Measurements from ENCODE around the gene SNX4. TPM values are rescaled to one million over a fixed set of nuclear protein-coding genes. Genes with fewer than 3 reads are reported as not detected.

The SNX4 gene
- total and polyA plus RNA-seq, 2 of the 4 experiments (the other 2 are of a cell fraction), result 10.7 to 25.6 TPM

GRCh38 chr3:125507128-125507527 lies 12.9 kb downstream of the SNX4 start:
- Histone ChIP-seq H3K14ac (replicated peaks; ENCODE audit: low read depth, low read length) (no peak overlapping the region), H3K4me2 (ENCODE audit: low read depth, low read length) (no peak overlapping the region), H4K5ac (ENCODE audit: low read depth, low read length) (no peak overlapping the region), H4K8ac (ENCODE audit: low read depth in 2 of 2, low read length in 2 of 2) (no peak overlapping the region), H3K27ac (ENCODE audit: insufficient read depth, low read length) (no peak overlapping the region), H2AK9ac (replicated peaks; ENCODE audit: low read depth, low read length, poor library complexity) (no peak overlapping the region), H2BK5ac (ENCODE audit: low read depth, low read length, poor library complexity, severe bottlenecking) (no peak overlapping the region), H2BK15ac (ENCODE audit: low read depth, low read length) (no peak overlapping the region), H3K79me1 (ENCODE audit: low read depth in 1 of 2, low read length in 2 of 2) (peaks cover 26 to 53% of the 10 kb centered on the region in 2 experiments), H3K23ac (ENCODE audit: low read depth, low read length) (no peak overlapping the region), H2AFZ (replicated peaks; ENCODE audit: low read length, poor library complexity) (no peak overlapping the region), H4K91ac (ENCODE audit: insufficient read depth, low read depth, low read length) (no peak overlapping the region), H3K36me3 (ENCODE audit: control insufficient read depth, insufficient read depth, low read length) (peaks cover 36% of the 10 kb centered on the region), H3K4me3 (ENCODE audit: insufficient read depth, low read depth, low read length) (no peak overlapping the region), H3K9ac (ENCODE audit: low read depth, low read length) (no peak overlapping the region), H3K27me3 (ENCODE audit: control insufficient read depth, insufficient read depth, low read length) (no peaks in the 10 kb centered on the region), H3K4me1 (ENCODE audit: control insufficient read depth, insufficient read depth, low read length) (0 out of 2 replicates have a peak, but pooled peaks cover 2% of the 10 kb centered on the region), H3K4ac (ENCODE audit: low read depth, low read length) (no peak overlapping the region), H3K9me1 (ENCODE audit: insufficient read depth, low read length) (peaks cover 3% of the 10 kb centered on the region; the same call in 1 of the 2 replicates), H2AK5ac (ENCODE audit: low read depth, low read length) (no peak overlapping the region), H3K9me3 (ENCODE audit: control insufficient read depth, insufficient read depth, low read length) (peaks cover 2% of the 10 kb centered on the region; the same call in 1 of the 2 replicates), H4K20me1 (ENCODE audit: insufficient read depth, low read length) (peaks cover 28% of the 10 kb centered on the region), H3K56ac (ENCODE audit: extremely low read depth, insufficient read depth, low read length) (no peak overlapping the region), H2BK20ac (ENCODE audit: low read depth, low read length) (no peak overlapping the region), H3K18ac (ENCODE audit: low read depth, low read length) (no peak overlapping the region), H2BK120ac (ENCODE audit: low read depth, low read length) (no peak overlapping the region)
- CTCF ChIA-PET, result interaction anchor here (0.6 to 0.7 kb wide), 3 partner anchors 43 to 572 kb away, joined by 4 to 7 read pairs (median 6); no protein-coding TSS in a partner anchor
- WGBS, 2 experiments (ENCODE audit: extremely low coverage in 2 of 2, insufficient read length in 1 of 2), result 100% methylated on average over 1 of the region's 3 CpGs; no CpG with 5 or more reads in 1 of the 2 experiments
- intact Hi-C loops (cut with micrococcal nuclease), result no loop called here
- no peak for ATAC-seq (ENCODE audit: low read depth)
- POLR2A ChIA-PET (ENCODE audit: unreplicated experiment), result no interaction called here
- TF ChIP-seq CTCF (conservative IDR thresholded peaks at IDR 0.05; ENCODE audit: low read depth, low read length) (no peak), USF2 (IDR thresholded peaks at IDR 0.05; ENCODE audit: low read depth, low read length) (no peak), FOS (IDR thresholded peaks at IDR 0.05; ENCODE audit: low read depth, low read length) (no peak), MAZ (IDR thresholded peaks at IDR 0.05; ENCODE audit: borderline replicate concordance, low read depth, low read length) (no peak), CEBPB (IDR thresholded peaks at IDR 0.05; ENCODE audit: low read depth, low read length) (no peak), RAD21 (IDR thresholded peaks at IDR 0.05; ENCODE audit: low read length) (no peak), MXI1 (IDR thresholded peaks at IDR 0.05; ENCODE audit: borderline replicate concordance, low read depth, low read length) (no peak)
- DNase-seq, result no peak
- dilution Hi-C loops (cut with HindIII; ENCODE audit: low sequenced_read_pairs, unreplicated experiment), result no loop called here
- in situ Hi-C loops (cut with MboI; ENCODE audit: low sequenced_read_pairs), result no loop called here
- BruUV-seq (replicated peaks), result no TSS peak
